GM18868 (cell line): ENCODE data around the gene GNA12.

Experiments used
- ATAC-seq: cut with Tn5 transposase; IDR thresholded peaks from one replicate; pipeline ENCODE4 v1.9.1; 2021; ENCODE audit warnings: mild to moderate bottlenecking, moderate library complexity; ENCODE audit not compliant: unreplicated experiment

Gene GNA12

DNA sequence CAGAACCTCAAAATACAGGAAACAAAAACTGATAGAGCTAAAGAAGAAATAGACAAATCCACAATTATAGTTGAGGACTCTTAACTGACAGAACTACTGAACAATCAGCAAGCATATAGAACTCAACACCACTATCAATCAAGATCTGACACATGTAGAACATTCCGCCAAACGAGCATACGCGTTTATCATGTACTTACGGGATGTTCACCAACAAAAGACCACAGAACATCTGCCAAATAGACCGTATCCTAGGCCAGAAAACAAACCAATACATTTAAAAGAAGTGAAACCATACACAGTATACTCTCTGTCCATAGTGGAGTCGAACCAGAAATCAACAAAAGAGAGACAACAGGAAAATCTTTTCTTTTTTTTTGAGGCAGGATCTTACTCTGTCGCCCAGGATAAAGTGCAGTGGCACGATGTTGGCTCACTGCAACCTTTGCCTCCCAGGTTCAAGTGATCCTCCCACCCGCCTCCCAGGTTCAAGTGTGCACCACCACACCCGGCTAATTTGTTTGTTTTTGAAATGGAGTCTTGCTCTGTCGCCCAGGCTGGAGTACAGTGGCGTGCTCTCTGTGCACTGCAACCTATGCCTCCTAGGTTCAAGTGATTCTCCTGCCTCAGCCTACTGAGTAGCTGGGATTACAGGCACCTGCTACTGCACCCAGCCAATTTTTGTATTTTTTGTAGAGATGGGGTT, 5.1 kb downstream of the GNA12 start:
- peak; percentile 76 for ATAC-seq

DNA sequence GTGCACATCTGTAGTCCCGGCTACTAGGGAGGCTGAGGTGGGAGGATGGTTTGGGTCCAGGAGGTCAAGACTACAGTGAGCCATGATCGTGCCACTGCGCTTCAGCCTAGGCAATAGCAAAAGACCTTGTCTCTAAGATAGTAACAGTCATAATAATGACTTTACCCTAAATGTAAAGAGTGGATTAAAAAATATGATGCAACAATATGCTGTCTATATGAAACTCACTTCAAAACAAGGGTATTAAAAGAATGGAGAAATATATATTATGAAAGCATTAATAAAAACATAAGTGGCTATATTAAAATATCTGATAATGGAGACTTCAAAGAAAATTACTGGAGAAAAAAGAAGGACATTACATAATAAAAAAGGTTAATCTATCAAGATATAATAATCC, 5.7 kb downstream of the GNA12 start:
- no peak for ATAC-seq

DNA sequence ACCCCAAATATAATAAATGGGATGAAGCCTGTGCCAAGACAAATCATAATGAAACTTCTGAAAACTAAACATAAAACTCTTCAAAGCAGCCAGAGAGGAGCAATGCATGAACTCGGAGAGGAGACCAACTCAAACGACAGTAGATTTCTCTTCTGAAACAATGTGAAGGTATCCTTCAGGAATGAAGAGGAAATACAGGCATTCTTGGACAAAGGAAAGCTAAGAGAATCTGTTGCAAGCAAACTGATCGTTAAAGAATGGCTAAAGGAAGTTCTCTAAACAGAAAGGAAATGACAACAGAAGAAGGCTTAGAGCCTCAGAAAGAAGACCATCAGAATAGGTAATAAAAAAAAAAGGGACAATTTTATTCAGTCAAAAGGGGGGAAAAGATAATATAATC, 6.6 kb downstream of the GNA12 start:
- no peak for ATAC-seq

GRCh38 chr7:2834748-2835441, 9.2 kb downstream of the GNA12 start:
- no peak for ATAC-seq

DNA sequence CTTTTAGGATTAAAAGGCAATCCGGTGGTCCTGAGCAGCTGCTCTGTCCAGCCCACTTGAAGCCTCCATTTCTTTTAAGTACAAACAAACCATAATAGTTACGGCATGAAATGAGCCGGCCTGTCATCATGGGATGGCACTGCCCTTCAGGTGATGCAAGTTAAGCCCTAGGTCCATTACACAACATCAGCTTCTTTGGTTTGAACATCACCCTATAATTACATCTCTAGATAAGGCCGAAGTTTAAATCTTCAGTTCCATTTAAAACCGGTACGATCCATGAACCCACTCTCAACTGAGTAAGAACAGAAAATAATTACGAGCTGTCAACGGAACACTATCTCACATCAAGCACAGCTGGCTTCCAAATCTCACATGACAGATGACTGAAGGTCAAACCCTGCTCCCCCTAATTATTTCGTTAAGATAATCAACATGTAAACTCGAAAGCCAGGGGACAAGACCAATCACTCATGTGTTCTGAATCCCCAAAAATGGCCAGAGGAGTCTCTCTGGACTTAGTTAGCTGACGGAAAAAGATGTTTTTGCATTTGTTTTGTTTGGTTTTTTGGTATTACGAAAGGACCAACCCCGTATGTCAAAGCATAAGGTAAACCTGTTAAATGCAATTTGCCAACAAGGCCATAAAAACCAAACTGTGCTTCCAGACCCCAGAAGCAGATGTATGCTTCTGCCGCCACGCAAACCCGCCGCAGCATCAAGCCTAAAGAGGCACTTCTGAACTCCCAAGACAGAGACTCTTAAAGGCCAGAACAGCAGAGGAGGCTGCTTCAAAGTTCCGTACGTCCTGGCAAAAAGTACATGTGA, 10.8 kb downstream of the GNA12 start:
- ATAC-seq: no peak

GRCh38 chr7:2832461-2832860, 11.6 kb downstream of the GNA12 start:
- ATAC-seq: no peak

- no peak for ATAC-seq
Observed at GRCh38 chr7:2830609-2831376, 13.3 kb downstream of the GNA12 start.

- ATAC-seq: no peak
Observed at GRCh38 chr7:2829040-2829439, 15.1 kb downstream of the GNA12 start.

DNA sequence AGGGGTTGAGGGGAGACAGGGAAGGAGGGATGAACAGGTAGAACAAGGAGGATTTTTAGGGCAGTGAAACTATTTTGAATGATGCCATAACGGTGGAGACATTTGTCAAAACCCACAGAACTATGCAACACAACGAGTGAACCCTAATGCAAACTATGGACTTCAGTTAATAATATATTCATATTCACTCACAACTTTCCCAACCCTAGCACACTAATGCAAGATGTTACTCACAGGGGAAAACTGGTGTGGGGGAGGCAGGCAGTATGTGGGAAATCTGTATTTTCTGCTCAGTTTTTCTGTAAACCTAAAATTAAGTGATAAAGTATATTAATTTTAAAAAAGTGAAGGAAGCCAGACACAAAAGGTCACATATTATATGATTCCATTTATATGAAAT, 17.3 kb downstream of the GNA12 start:
- ATAC-seq: no peak

DNA sequence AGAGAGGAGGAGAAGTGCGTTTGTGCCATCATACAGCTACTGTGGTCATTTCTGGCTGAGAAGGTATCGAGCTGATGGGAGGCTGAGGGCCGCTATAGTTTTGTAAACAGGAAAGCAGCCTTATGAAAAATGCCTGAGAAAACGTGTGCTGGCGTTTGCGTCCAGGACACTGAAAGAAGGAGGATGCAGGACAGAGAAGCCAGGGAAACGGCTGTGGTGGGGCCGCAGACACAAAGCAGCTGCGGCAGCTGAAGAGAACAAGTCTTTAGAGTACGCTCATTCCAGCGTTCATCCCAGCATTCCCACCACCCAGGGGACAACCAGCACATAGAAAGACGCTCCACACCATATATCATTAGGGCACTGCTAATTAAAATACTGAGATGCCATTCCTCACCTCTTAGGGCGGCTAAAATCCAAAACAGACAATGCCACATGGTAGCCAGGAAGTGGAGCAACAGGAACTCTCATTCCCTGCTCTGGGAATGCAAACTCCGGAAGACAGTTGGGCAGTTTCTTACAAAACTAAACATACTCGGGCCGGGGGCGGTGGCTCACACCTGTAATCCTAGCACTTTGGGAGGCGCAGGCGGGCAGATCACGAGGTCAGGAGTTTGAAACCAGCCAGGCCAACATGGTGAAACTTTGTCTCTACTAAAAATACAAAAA, 18.4 kb downstream of the GNA12 start:
- no peak for ATAC-seq

- no peak for ATAC-seq
Observed at GRCh38 chr7:2824678-2825461, 19.2 kb downstream of the GNA12 start.

GRCh38 chr7:2824026-2824677, 20.0 kb downstream of the GNA12 start:
- no peak for ATAC-seq

GRCh38 chr7:2823130-2823529, 21.0 kb downstream of the GNA12 start:
- ATAC-seq: no peak

- peak; percentile 66 for ATAC-seq
Observed at GRCh38 chr7:2821842-2822507, 22.1 kb downstream of the GNA12 start.

DNA sequence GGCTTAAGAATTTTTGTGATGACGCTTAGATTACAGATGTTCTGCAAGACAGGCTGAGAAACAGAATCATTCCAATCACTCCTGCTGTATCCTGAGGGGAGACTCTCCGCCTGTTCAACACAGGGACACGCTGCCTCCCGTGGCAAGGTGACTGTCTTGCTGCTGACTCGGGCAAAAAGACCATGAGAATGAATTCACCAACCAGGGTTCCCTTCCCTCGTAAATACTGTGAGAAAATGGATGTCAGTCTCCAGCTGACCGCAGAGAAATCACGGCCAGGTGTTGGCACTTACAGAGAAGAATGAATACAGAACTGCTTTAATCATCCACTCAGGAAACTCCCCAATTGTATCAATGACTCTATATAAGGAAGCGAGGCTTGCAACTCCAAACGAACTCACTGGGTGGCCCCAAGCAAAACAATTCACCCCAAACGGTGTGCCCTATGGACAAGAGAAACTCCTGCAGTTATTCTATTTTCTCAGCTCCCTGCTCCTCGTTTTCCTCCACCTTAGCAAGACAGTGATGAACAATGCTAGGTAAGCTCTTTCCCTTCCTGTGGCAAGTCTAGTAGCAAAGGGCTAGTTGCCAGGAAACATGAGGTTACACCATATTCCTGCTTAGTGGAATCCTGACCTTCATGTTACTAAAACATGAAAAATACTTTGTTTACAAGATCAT, 22.8 kb downstream of the GNA12 start:
- ATAC-seq: peak; percentile 76

DNA sequence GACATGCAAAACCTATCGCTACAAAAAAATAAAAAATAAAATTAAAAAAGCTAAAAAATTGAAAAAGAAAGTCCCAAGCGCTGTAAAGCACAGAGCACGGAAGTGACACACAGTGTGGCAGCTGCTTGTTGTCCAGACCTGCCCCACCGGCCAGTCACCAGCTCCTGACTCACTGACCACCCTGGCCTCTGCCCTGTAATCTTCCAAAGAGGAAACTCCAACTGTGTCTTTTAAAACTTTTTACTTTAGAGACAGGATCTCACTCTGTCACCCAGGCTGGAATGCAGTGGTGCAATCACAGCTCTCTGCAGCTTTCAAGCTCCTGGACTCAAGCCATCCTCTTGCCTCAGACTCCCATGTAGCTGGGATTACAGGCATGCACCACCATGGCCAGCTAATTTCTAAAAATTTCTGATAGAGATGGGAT, 23.6 kb downstream of the GNA12 start:
- no peak for ATAC-seq

DNA sequence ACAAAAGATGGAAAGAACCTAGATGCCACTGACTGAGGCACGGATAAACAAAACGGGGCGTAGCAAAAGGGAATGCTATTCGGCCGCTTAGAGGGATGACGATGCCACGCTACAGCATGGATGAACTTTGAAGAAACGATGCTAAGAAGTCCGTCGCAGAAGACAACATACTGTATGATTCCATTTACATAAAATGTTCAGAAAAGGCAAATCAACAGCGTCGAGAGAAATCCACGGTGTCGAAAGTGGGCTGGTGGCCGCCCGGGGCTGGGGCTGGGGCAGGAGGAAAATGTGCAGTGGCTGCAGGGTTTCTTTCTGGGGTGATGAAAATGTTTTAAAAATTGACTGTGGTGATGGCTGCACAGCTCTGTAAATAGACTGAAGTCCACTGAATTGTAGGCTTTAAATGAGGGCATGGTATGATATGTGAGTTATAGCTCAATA, 24.1 kb downstream of the GNA12 start:
- ATAC-seq: no peak
